GM21737 (cell line): Measurements from ENCODE around the gene HIGD2A.

ENCODE experiments used
- ATAC-seq: cut with Tn5 transposase; IDR thresholded peaks from one replicate; pipeline ENCODE4 v1.9.1; 2021; ENCODE audit warnings: mild to moderate bottlenecking, moderate library complexity; ENCODE audit not compliant: unreplicated experiment

The HIGD2A gene

GRCh38 chr5:176415240-176415951 lies 26.8 kb downstream of the HIGD2A start:
- ATAC-seq: no peak

GRCh38 chr5:176415952-176416924 lies 27.7 kb downstream of the HIGD2A start, which contains the start of gene CLTB:
TSS of gene CLTB (minus strand) at chr5:176416539. CDS start at chr5:176416363, 176 bp downstream.
- peak; percentile 95 for ATAC-seq

DNA sequence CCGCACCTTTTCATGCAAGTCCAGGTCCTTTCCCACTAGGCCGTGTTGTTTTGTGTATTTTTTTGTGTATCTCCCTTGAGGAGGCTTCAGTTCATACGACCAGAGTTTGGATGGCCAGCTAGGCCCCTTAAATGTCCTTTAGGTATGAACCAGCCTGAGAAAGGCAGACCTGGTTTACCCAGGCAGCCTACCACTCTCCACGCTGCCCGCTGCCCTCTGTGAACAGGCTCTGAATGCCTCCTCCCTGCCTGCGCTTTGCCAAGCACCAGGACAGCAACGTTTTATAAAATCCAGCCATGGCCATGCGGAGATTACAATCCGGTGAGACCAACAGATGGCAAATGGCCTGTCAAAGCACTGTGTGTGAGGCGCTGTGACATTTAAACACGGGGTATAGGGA lies 28.4 kb downstream of the HIGD2A start:
- no peak for ATAC-seq

- no peak for ATAC-seq
These were observed 29.7 kb downstream of the HIGD2A start for GRCh38 chr5:176418251-176418650.

- no peak for ATAC-seq
These were observed 31.5 kb downstream of the HIGD2A start for GRCh38 chr5:176420086-176420485.

GRCh38 chr5:176420972-176421544 lies 32.5 kb downstream of the HIGD2A start:
- no peak for ATAC-seq

- ATAC-seq: no peak
These were observed 35.6 kb downstream of the HIGD2A start for GRCh38 chr5:176424181-176424580.

DNA sequence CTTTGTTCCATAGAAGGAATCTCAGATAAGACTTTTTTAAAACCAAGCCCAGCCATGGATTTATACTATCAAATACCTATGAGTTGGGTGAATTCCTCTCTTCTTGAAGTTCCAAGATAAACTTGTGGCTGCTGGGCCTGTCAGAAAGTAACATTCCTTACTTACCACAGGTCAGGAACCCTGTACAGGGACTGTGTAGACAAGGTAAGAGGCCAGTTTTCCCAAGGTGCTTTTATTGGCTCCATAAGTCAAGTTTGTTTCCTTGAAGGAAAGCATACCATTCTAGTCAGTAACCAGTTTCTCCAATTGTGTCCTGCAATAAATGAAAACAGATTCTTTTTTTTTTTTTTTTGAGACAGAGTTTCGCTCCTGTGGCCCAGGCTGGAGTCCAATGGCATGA lies 36.6 kb downstream of the HIGD2A start:
- no peak for ATAC-seq

GRCh38 chr5:176425791-176426190 lies 37.2 kb downstream of the HIGD2A start:
- no peak for ATAC-seq

GRCh38 chr5:176426876-176427275 lies 38.3 kb downstream of the HIGD2A start:
- ATAC-seq: no peak

- no peak for ATAC-seq
These were observed 39.4 kb downstream of the HIGD2A start for GRCh38 chr5:176427971-176428370.

- no peak for ATAC-seq
These were observed 41.4 kb downstream of the HIGD2A start for GRCh38 chr5:176429972-176430371.

GRCh38 chr5:176432707-176433106 lies 44.2 kb downstream of the HIGD2A start:
- no peak for ATAC-seq

DNA sequence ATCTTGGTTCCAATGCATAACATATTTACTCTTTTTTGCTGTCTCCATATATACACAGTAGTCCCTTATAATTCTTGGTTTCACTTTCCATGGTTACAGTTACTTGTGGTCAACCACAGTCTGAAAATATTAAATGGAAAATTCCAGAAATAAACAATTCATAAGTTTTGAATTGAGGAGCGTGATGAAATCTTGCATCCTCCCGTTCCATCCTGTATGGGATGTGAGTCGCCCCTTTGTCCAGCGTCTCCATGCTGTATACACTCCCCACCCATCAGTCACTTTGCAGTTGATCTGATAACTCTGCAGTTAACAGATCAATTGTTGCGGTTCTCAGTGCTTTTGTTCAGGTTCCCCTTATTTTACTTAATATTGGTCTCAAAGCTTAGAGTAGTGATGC lies 48.1 kb downstream of the HIGD2A start:
- ATAC-seq: no peak

- no peak for ATAC-seq
These were observed 50.6 kb downstream of the HIGD2A start for GRCh38 chr5:176438959-176439757.
